ENCODE measurements around the gene RNU6-1.

- TF ChIP-seq EZH2 (IDR thresholded peaks at IDR 0.05) (no peak), SRF (IDR thresholded peaks at IDR 0.05; ENCODE audit: low read depth) (no peak), JUND (IDR thresholded peaks at IDR 0.05) (no peak), MAX (IDR thresholded peaks at IDR 0.05) (no peak), POLR2AphosphoS5 (IDR thresholded peaks at IDR 0.05; ENCODE audit: low read depth, low read length) (no peak), RAD21 (IDR thresholded peaks at IDR 0.05; ENCODE audit: low read depth) (no peak), ZFX (IDR thresholded peaks at IDR 0.05) (no peak), POLR2A (IDR thresholded peaks at IDR 0.05; ENCODE audit: borderline replicate concordance, extremely low read depth, insufficient read depth, insufficient read length) (no peak), YY1 (IDR thresholded peaks at IDR 0.05; ENCODE audit: extremely low read depth, insufficient replicate concordance, low read depth, low read length) (no peak), SP1 (IDR thresholded peaks at IDR 0.05; ENCODE audit: low read depth) (no peak)
- TF ChIP-seq, protein P1, sequence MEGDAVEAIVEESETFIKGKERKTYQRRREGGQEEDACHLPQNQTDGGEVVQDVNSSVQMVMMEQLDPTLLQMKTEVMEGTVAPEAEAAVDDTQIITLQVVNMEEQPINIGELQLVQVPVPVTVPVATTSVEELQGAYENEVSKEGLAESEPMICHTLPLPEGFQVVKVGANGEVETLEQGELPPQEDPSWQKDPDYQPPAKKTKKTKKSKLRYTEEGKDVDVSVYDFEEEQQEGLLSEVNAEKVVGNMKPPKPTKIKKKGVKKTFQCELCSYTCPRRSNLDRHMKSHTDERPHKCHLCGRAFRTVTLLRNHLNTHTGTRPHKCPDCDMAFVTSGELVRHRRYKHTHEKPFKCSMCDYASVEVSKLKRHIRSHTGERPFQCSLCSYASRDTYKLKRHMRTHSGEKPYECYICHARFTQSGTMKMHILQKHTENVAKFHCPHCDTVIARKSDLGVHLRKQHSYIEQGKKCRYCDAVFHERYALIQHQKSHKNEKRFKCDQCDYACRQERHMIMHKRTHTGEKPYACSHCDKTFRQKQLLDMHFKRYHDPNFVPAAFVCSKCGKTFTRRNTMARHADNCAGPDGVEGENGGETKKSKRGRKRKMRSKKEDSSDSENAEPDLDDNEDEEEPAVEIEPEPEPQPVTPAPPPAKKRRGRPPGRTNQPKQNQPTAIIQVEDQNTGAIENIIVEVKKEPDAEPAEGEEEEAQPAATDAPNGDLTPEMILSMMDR (IDR thresholded peaks at IDR 0.05 in 2 of 3, conservative IDR thresholded peaks at IDR 0.05 in 1 of 3; ENCODE audit: borderline replicate concordance in 1 of 3, insufficient read depth in 1 of 3, low read depth in 2 of 3, low read length in 2 of 3): no peak
These were observed 46.0 kb upstream of the RNU6-1 start for GRCh38 chr15:67885861-67886260.

Data from HCT116 (cell line).